ENCODE measurements around the gene AP5S1. TPM values are rescaled to one million over a fixed set of nuclear protein-coding genes. Genes with fewer than 3 reads are reported as not detected.
A peak's percentile ranks its signal among the peaks of the same experiment; 100 is the strongest.

The AP5S1 gene
- total and polyA plus RNA-seq, 2 of the 13 experiments (the other 11 are each of a cell fraction or from before 2014, with no cell fraction given), result 7.9 to 23.2 TPM

GRCh38 chr20:3795511-3796468 is 24.6 kb upstream of the AP5S1 start, which contains the start of gene CDC25B (continued):
- peak; percentile 77; the same call in 1 of the 2 replicates for TF ChIP-seq MYPOP (CRISPR knock-in tag; IDR thresholded peaks at IDR 0.05)
- TF ChIP-seq ZBTB25 (CRISPR knock-in tag; IDR thresholded peaks at IDR 0.05), result no peak
- TF ChIP-seq ZNF879 (CRISPR knock-in tag; IDR thresholded peaks at IDR 0.05), result no peak
- TF ChIP-seq GATAD2A (CRISPR knock-in tag; IDR thresholded peaks at IDR 0.05), result peak; percentile 62
- no peak for TF ChIP-seq TMF1 (CRISPR knock-in tag; IDR thresholded peaks at IDR 0.05; ENCODE audit: low read depth)
- 0 out of 2 replicates have a peak, but pooled peaks have one; percentile 81 for TF ChIP-seq HNF1B (CRISPR knock-in tag; IDR thresholded peaks at IDR 0.05)
- TF ChIP-seq ZNF292 (CRISPR knock-in tag; IDR thresholded peaks at IDR 0.05; ENCODE audit: borderline replicate concordance, low read depth), result peak; percentile 82; the same call in 1 of the 2 replicates
- peak; percentile 64 for TF ChIP-seq NR2C2 (CRISPR knock-in tag; IDR thresholded peaks at IDR 0.05; ENCODE audit: borderline replicate concordance)
- peak; percentile 75; the same call in 1 of the 2 replicates for TF ChIP-seq NFKB2 (CRISPR knock-in tag; IDR thresholded peaks at IDR 0.05; ENCODE audit: borderline replicate concordance)
- TF ChIP-seq TBL1XR1 (IDR thresholded peaks at IDR 0.05; ENCODE audit: borderline replicate concordance, low read length, partially characterized antibody), result peak; percentile 25
- TF ChIP-seq ZNF335 (CRISPR knock-in tag; IDR thresholded peaks at IDR 0.05), result no peak
- peak; percentile 51; the same call in 1 of the 2 replicates for TF ChIP-seq ZNF574 (CRISPR knock-in tag; IDR thresholded peaks at IDR 0.05)
- TF ChIP-seq ISX (CRISPR knock-in tag; conservative IDR thresholded peaks at IDR 0.05), result no peak
- no peak for TF ChIP-seq CSRNP2 (CRISPR knock-in tag; conservative IDR thresholded peaks at IDR 0.05; ENCODE audit: low read depth)
- TF ChIP-seq CBX2 (IDR thresholded peaks at IDR 0.05; ENCODE audit: low read depth, low read length), result no peak
- TF ChIP-seq CBX2 (CRISPR knock-in tag; IDR thresholded peaks at IDR 0.05; ENCODE audit: low read depth), result 0 out of 2 replicates have a peak, but pooled peaks have one; percentile 19
- no peak for TF ChIP-seq RFX5 (IDR thresholded peaks at IDR 0.05; ENCODE audit: low read depth, low read length)
- no peak; the same call in none of the 2 replicates for TF ChIP-seq ATF7-NPFF (CRISPR knock-in tag; IDR thresholded peaks at IDR 0.05; ENCODE audit: low read depth)
- TF ChIP-seq ZNF256 (CRISPR knock-in tag; conservative IDR thresholded peaks at IDR 0.05), result no peak
- peak; percentile 88 for TF ChIP-seq ZSCAN21 (CRISPR knock-in tag; IDR thresholded peaks at IDR 0.05; ENCODE audit: borderline replicate concordance)

Measured in HepG2 (cell line).